ENCODE results near the gene NR4A2. TPM values are rescaled to one million over a fixed set of nuclear protein-coding genes. Genes with fewer than 3 reads are reported as not detected.

Gene NR4A2
- total RNA-seq, 2 experiments from 2014 or later = 290 to 319 TPM

DNA sequence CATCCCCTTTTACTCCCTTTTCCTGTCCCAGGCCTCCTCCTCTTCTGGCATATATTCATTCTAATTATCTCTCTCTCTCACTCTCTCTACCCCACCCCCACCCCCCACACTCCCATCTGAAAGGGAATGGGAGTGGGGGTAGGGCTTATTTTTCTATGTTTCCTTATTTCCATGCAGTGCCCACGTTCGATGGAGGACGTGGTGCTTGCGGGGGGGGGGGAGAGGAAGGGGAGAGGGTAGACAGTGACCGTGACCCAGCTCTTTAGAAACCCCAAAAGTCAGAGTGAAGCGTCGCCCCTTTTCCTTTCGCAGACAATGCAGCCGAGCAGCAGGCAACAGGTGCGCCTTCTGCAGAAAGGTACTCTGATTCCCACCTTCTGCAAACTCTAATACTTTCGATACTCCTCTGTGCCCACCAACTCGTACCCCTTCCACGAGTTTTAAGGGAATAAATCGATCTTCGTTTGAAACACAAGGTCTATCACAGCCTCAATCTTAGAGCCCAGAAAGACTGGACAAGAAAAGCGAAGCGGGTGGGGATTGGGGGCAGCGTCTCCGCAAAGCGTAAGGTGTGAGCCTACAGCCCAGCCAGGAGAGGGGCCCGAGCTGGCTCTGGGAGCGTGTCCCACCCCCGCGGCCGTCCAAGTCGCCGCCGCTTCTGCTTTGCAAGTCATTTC lies 891 bp upstream of the NR4A2 start:
- DNase-seq = peak in 4 of 14 experiments; percentile 26 to 36 (median 33)
- intact Hi-C loops (cut with DNase I, micrococcal nuclease) = loop anchor here in 1 of 2 experiments (1.0 to 10.0 kb wide), 3 partner anchors 8 to 161 kb away; partner anchors contain the start of gene GPD2
- no peaks in the 10 kb centered on the region for H3K9me3 Mint-ChIP-seq
- peak overlapping the region; percentile 100 for H3K27ac Mint-ChIP-seq
- peaks cover 34% of the 10 kb centered on the region for H3K27me3 Mint-ChIP-seq
- Histone ChIP-seq H3K36me3 (ENCODE audit: insufficient read depth, low read length) (no peaks in the 10 kb centered on the region), H3K4me3 (ENCODE audit: low read length) (peak overlapping the region; percentile 76), H3K4me1 (ENCODE audit: insufficient read depth, low read length) (peaks cover 47% of the 10 kb centered on the region), H3K27ac (ENCODE audit: low read depth in 1 of 2, low read length in 2 of 2) (peak overlapping the region; percentile 93 to 98), H3K9me3 (ENCODE audit: control insufficient read depth in 1 of 2, insufficient read depth in 1 of 2, low read length in 2 of 2) (peaks cover 0 to 8% of the 10 kb centered on the region in 2 experiments), H3K27me3 (ENCODE audit: control insufficient read depth in 1 of 2, insufficient read depth in 2 of 2, low read length in 2 of 2) (peaks cover 0 to 11% of the 10 kb centered on the region in 2 experiments)
- ATAC-seq (ENCODE audit: poor library complexity) = no peak
- POLR2A ChIA-PET = interaction anchor here (0.6 to 8.5 kb wide), 9 partner anchors 10 to 253 kb away, joined by 3 to 143 read pairs (median 4); partner anchors contain the start of gene GPD2
- H3K36me3 Mint-ChIP-seq (ENCODE audit: low read depth) = peaks cover 50% of the 10 kb centered on the region
- H3K4me3 Mint-ChIP-seq = peak overlapping the region; percentile 95
- CTCF ChIA-PET = no interaction called here
- TF ChIP-seq, protein P1, sequence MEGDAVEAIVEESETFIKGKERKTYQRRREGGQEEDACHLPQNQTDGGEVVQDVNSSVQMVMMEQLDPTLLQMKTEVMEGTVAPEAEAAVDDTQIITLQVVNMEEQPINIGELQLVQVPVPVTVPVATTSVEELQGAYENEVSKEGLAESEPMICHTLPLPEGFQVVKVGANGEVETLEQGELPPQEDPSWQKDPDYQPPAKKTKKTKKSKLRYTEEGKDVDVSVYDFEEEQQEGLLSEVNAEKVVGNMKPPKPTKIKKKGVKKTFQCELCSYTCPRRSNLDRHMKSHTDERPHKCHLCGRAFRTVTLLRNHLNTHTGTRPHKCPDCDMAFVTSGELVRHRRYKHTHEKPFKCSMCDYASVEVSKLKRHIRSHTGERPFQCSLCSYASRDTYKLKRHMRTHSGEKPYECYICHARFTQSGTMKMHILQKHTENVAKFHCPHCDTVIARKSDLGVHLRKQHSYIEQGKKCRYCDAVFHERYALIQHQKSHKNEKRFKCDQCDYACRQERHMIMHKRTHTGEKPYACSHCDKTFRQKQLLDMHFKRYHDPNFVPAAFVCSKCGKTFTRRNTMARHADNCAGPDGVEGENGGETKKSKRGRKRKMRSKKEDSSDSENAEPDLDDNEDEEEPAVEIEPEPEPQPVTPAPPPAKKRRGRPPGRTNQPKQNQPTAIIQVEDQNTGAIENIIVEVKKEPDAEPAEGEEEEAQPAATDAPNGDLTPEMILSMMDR (IDR thresholded peaks at IDR 0.05) = no peak
- peaks cover 57% of the 10 kb centered on the region for H3K4me1 Mint-ChIP-seq (ENCODE audit: low read depth)

GRCh38 chr2:156332284-156332533 lies 312 bp downstream of the NR4A2 start:
- CTCF ChIA-PET = no interaction called here
- ATAC-seq (ENCODE audit: poor library complexity) (peak; percentile 2), DNase-seq (peak in 1 of 14 experiments; percentile 38)
- Mint-ChIP-seq H3K4me1 (ENCODE audit: low read depth) (peaks cover 57% of the 10 kb centered on the region), H3K36me3 (ENCODE audit: low read depth) (peaks cover 59% of the 10 kb centered on the region), H3K27ac (peak overlapping the region; percentile 100), H3K4me3 (peak overlapping the region; percentile 95), H3K27me3 (peaks cover 46% of the 10 kb centered on the region), H3K9me3 (no peaks in the 10 kb centered on the region)
- Histone ChIP-seq H3K4me3 (ENCODE audit: low read length) (peak overlapping the region; percentile 76), H3K4me1 (ENCODE audit: insufficient read depth, low read length) (peaks cover 47% of the 10 kb centered on the region), H3K27me3 (ENCODE audit: control insufficient read depth in 1 of 2, insufficient read depth in 2 of 2, low read length in 2 of 2) (peaks cover 0 to 16% of the 10 kb centered on the region in 2 experiments), H3K27ac (ENCODE audit: low read depth in 1 of 2, low read length in 2 of 2) (peak overlapping the region; percentile 82 to 93), H3K9me3 (ENCODE audit: control insufficient read depth in 1 of 2, insufficient read depth in 1 of 2, low read length in 2 of 2) (peaks cover 0 to 12% of the 10 kb centered on the region in 2 experiments), H3K36me3 (ENCODE audit: insufficient read depth, low read length) (no peaks in the 10 kb centered on the region)
- intact Hi-C loops (cut with DNase I, micrococcal nuclease) = loop anchor here in 1 of 2 experiments (5.0 to 10.0 kb wide), 2 partner anchors 105 to 163 kb away; partner anchors contain the start of gene GPD2
- POLR2A ChIA-PET = interaction anchor here (1.0 to 8.5 kb wide), 6 partner anchors 11 to 105 kb away, joined by 3 to 143 read pairs (median 18); partner anchors contain the start of gene GPD2
- TF ChIP-seq, protein P1 (IDR thresholded peaks at IDR 0.05) = no peak

GRCh38 chr2:156331572-156332283 lies 793 bp downstream of the NR4A2 start:
- Histone ChIP-seq H3K36me3 (ENCODE audit: insufficient read depth, low read length) (no peaks in the 10 kb centered on the region), H3K27ac (ENCODE audit: low read depth in 1 of 2, low read length in 2 of 2) (peak overlapping the region; percentile 82 to 93), H3K4me1 (ENCODE audit: insufficient read depth, low read length) (peaks cover 47% of the 10 kb centered on the region), H3K9me3 (ENCODE audit: control insufficient read depth in 1 of 2, insufficient read depth in 1 of 2, low read length in 2 of 2) (peaks cover 0 to 12% of the 10 kb centered on the region in 2 experiments), H3K27me3 (ENCODE audit: control insufficient read depth in 1 of 2, insufficient read depth in 2 of 2, low read length in 2 of 2) (peaks cover 0 to 16% of the 10 kb centered on the region in 2 experiments), H3K4me3 (ENCODE audit: low read length) (peak overlapping the region; percentile 76)
- Mint-ChIP-seq H3K27me3 (peaks cover 51% of the 10 kb centered on the region), H3K27ac (peak overlapping the region; percentile 100), H3K9me3 (no peaks in the 10 kb centered on the region), H3K4me1 (ENCODE audit: low read depth) (peaks cover 57% of the 10 kb centered on the region), H3K36me3 (ENCODE audit: low read depth) (peaks cover 64% of the 10 kb centered on the region), H3K4me3 (peak overlapping the region; percentile 95)
- ChIA-PET CTCF (no interaction called here), POLR2A (interaction anchor here (1.0 to 8.5 kb wide), 4 partner anchors 12 to 104 kb away, joined by 3 to 143 read pairs (median 37); no protein-coding TSS in a partner anchor)
- TF ChIP-seq, protein P1 (IDR thresholded peaks at IDR 0.05) = no peak
- intact Hi-C loops (cut with DNase I, micrococcal nuclease) = loop anchor here in 1 of 2 experiments (5.0 to 10.0 kb wide), 2 partner anchors 106 to 163 kb away; partner anchors contain the start of gene GPD2
- DNase-seq = peak in 8 of 14 experiments; percentile 13 to 83 (median 34)
- no peak for ATAC-seq (ENCODE audit: poor library complexity)
